ENCODE measurements around the gene LIPG. TPM values are rescaled to one million over a fixed set of nuclear protein-coding genes. Genes with fewer than 3 reads are reported as not detected.

LIPG gene
- total RNA-seq, 1 experiment from 2014 or later = 92.0 TPM

DNA sequence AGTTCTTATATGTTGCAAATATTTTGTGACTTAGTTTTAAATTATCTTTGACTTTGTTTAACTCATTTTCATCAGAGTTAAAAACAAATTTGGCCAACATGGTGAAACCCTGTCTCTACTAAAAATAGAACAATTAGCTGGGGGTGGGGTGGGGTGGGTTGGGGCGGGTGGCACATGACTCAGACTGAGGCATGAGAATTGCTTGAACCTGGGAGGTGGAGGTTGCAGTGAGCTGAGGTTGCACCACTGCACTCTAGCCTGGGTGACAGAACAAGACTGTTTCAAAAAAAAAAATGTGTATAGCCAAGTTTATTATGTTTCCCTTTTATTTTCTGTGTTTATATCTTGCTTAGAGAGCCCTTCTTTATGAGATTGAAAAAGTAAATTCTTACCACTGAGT lies 14.2 kb upstream of the LIPG start:
- TF ChIP-seq, protein P1, sequence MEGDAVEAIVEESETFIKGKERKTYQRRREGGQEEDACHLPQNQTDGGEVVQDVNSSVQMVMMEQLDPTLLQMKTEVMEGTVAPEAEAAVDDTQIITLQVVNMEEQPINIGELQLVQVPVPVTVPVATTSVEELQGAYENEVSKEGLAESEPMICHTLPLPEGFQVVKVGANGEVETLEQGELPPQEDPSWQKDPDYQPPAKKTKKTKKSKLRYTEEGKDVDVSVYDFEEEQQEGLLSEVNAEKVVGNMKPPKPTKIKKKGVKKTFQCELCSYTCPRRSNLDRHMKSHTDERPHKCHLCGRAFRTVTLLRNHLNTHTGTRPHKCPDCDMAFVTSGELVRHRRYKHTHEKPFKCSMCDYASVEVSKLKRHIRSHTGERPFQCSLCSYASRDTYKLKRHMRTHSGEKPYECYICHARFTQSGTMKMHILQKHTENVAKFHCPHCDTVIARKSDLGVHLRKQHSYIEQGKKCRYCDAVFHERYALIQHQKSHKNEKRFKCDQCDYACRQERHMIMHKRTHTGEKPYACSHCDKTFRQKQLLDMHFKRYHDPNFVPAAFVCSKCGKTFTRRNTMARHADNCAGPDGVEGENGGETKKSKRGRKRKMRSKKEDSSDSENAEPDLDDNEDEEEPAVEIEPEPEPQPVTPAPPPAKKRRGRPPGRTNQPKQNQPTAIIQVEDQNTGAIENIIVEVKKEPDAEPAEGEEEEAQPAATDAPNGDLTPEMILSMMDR (IDR thresholded peaks at IDR 0.05) = no peak
- TF ChIP-seq POLR2AphosphoS5 (IDR thresholded peaks at IDR 0.05; ENCODE audit: low read depth, low read length) (no peak), TCF7L2 (IDR thresholded peaks at IDR 0.05; ENCODE audit: low read depth, low read length) (no peak), SIN3A (IDR thresholded peaks at IDR 0.05; ENCODE audit: borderline replicate concordance, insufficient read depth, low read depth, low read length) (no peak)
- TF ChIP-seq, protein P2, sequence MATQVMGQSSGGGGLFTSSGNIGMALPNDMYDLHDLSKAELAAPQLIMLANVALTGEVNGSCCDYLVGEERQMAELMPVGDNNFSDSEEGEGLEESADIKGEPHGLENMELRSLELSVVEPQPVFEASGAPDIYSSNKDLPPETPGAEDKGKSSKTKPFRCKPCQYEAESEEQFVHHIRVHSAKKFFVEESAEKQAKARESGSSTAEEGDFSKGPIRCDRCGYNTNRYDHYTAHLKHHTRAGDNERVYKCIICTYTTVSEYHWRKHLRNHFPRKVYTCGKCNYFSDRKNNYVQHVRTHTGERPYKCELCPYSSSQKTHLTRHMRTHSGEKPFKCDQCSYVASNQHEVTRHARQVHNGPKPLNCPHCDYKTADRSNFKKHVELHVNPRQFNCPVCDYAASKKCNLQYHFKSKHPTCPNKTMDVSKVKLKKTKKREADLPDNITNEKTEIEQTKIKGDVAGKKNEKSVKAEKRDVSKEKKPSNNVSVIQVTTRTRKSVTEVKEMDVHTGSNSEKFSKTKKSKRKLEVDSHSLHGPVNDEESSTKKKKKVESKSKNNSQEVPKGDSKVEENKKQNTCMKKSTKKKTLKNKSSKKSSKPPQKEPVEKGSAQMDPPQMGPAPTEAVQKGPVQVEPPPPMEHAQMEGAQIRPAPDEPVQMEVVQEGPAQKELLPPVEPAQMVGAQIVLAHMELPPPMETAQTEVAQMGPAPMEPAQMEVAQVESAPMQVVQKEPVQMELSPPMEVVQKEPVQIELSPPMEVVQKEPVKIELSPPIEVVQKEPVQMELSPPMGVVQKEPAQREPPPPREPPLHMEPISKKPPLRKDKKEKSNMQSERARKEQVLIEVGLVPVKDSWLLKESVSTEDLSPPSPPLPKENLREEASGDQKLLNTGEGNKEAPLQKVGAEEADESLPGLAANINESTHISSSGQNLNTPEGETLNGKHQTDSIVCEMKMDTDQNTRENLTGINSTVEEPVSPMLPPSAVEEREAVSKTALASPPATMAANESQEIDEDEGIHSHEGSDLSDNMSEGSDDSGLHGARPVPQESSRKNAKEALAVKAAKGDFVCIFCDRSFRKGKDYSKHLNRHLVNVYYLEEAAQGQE (IDR thresholded peaks at IDR 0.05; ENCODE audit: insufficient read depth in 1 of 2, low read depth in 2 of 2, low read length in 1 of 2) = no peak
- Histone ChIP-seq H3K9me3 (ENCODE audit: control insufficient read depth, insufficient read depth, low read depth, low read length) (no peaks in the 10 kb centered on the region), H3K27ac (ENCODE audit: low read length) (no peak overlapping the region), H3K4me1 (ENCODE audit: control insufficient read depth, insufficient read depth, low read length) (no peaks in the 10 kb centered on the region), H3K4me3 (ENCODE audit: low read depth in 2 of 2, low read length in 2 of 2) (no peak overlapping the region), H3K36me3 (ENCODE audit: control insufficient read depth, insufficient read depth, low read length) (no peaks in the 10 kb centered on the region), H3K27me3 (ENCODE audit: control insufficient read depth, insufficient read depth, low read length) (no peaks in the 10 kb centered on the region)
- ChIA-PET POLR2A (no interaction called here), CTCF (no interaction called here)
- DNase-seq (ENCODE audit: low read depth, low spot score) (no peak), ATAC-seq (no peak)
- BruUV-seq (replicated peaks) = no TSS peak
- in situ Hi-C loops (cut with HindIII; ENCODE audit: low pct_unique_long_range_greater_than_20kb, low sequenced_read_pairs) = no loop called here
- intact Hi-C loops (cut with micrococcal nuclease; ENCODE audit: unreplicated experiment) = no loop called here

DNA sequence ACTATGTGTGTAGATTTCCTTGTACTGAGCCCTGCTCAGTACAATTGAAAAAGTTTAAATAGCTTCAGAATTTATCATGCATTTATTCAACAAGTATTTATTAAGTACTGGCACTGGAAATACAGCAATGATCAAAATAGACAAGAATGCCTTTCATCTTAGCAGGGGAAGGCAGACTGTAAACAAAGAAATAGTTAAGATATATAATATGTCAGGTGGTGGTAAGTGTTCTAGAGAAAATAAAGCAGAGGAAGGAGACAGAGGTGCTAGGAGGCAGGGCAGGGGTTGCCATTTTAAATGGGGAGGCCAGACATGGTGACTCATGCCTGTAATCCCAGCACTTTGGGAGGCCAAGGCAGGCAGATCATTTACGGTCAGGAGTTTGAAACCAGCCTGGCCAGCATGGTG lies 13.6 kb upstream of the LIPG start:
- ChIA-PET CTCF (no interaction called here), POLR2A (no interaction called here)
- in situ Hi-C loops (cut with HindIII; ENCODE audit: low pct_unique_long_range_greater_than_20kb, low sequenced_read_pairs) (no loop called here), intact Hi-C loops (cut with micrococcal nuclease; ENCODE audit: unreplicated experiment) (no loop called here)
- ATAC-seq (no peak), DNase-seq (ENCODE audit: low read depth, low spot score) (no peak)
- no peaks in the 10 kb centered on the region for H3K4me1 ChIP-seq (ENCODE audit: control insufficient read depth, insufficient read depth, low read length)
- H3K27ac ChIP-seq (ENCODE audit: low read length) = no peak overlapping the region
- H3K9me3 ChIP-seq (ENCODE audit: control insufficient read depth, insufficient read depth, low read depth, low read length) = no peaks in the 10 kb centered on the region
- no TSS peak for BruUV-seq (replicated peaks)
- no peaks in the 10 kb centered on the region for H3K36me3 ChIP-seq (ENCODE audit: control insufficient read depth, insufficient read depth, low read length)
- TF ChIP-seq SIN3A (IDR thresholded peaks at IDR 0.05; ENCODE audit: borderline replicate concordance, insufficient read depth, low read depth, low read length) = no peak
- no peak for TF ChIP-seq POLR2AphosphoS5 (IDR thresholded peaks at IDR 0.05; ENCODE audit: low read depth, low read length)
- peak; percentile 58 for TF ChIP-seq TCF7L2 (IDR thresholded peaks at IDR 0.05; ENCODE audit: low read depth, low read length)
- TF ChIP-seq, protein P1 (IDR thresholded peaks at IDR 0.05) = no peak
- TF ChIP-seq, protein P2 (IDR thresholded peaks at IDR 0.05; ENCODE audit: insufficient read depth in 1 of 2, low read depth in 2 of 2, low read length in 1 of 2) = no peak
- no peaks in the 10 kb centered on the region for H3K27me3 ChIP-seq (ENCODE audit: control insufficient read depth, insufficient read depth, low read length)
- no peak overlapping the region for H3K4me3 ChIP-seq (ENCODE audit: low read depth in 2 of 2, low read length in 2 of 2)
